KMS-11 (cell line): ENCODE results near the gene ZFP64.

Source experiments
- H2AFZ ChIP-seq: fragments of 200-600 bp; sonication (generic); 2 replicates; pipeline ENCODE4 v1.6.1; 2016; ENCODE audit warnings: antibody characterized with exemption, mixed run types, low read depth
- H3K27ac ChIP-seq: fragments of 200-600 bp; sonication (generic); 2 replicates; pipeline ENCODE4 v1.6.1; 2016; ENCODE audit warnings: mild to moderate bottlenecking, mixed run types
- H3K27me3 ChIP-seq: fragments of 200-600 bp; sonication (generic); 2 replicates; pipeline ENCODE4 v1.6.1; 2017; ENCODE audit warnings: mild to moderate bottlenecking, low read depth, mixed run types, moderate library complexity; ENCODE audit not compliant: insufficient read depth
- H3K36me3 ChIP-seq: fragments of 200-600 bp; sonication (generic); 2 replicates; pipeline ENCODE4 v1.6.1; 2017; ENCODE audit warnings: mild to moderate bottlenecking, mixed run types; ENCODE audit not compliant: insufficient read depth
- H3K4me1 ChIP-seq: fragments of 200-600 bp; sonication (generic); 2 replicates; pipeline ENCODE4 v1.6.1; 2016; ENCODE audit warnings: mild to moderate bottlenecking, low read depth, mixed run types; ENCODE audit not compliant: poor library complexity, severe bottlenecking
- H3K4me2 ChIP-seq: fragments of 200-600 bp; sonication (generic); 2 replicates; pipeline ENCODE4 v1.7.0; 2016; ENCODE audit warnings: mild to moderate bottlenecking, mixed run types
- H3K4me3 ChIP-seq: fragments of 200-600 bp; sonication (generic); IDR thresholded peaks from 2 replicates; pipeline ENCODE4 v1.6.1; 2017; ENCODE audit warnings: low read depth, low read length, mixed read lengths; ENCODE audit not compliant: insufficient read depth
- H3K79me2 ChIP-seq: fragments of 200-600 bp; sonication (generic); 2 replicates; pipeline ENCODE4 v1.6.1; 2016; ENCODE audit warnings: low read depth, mixed run types; ENCODE audit not compliant: insufficient read depth
- H3K9ac ChIP-seq: fragments of 200-600 bp; sonication (generic); 2 replicates; pipeline ENCODE4 v1.6.1; 2016; ENCODE audit warnings: mild to moderate bottlenecking, mixed run types
- H4K20me1 ChIP-seq: fragments of 200-600 bp; sonication (generic); 2 replicates; pipeline ENCODE4 v1.6.1; 2016; ENCODE audit warnings: mild to moderate bottlenecking, mixed run types; ENCODE audit not compliant: insufficient read depth
- TF ChIP-seq, protein P1 (sequence below): fragments of 200-600 bp; sonication (generic); conservative IDR thresholded peaks from 2 replicates; pipeline ENCODE4 v1.6.1; 2017; ENCODE audit warnings: low read depth, mild to moderate bottlenecking, antibody characterized with exemption, low read length, moderate library complexity, mixed read lengths

The ZFP64 gene

DNA sequence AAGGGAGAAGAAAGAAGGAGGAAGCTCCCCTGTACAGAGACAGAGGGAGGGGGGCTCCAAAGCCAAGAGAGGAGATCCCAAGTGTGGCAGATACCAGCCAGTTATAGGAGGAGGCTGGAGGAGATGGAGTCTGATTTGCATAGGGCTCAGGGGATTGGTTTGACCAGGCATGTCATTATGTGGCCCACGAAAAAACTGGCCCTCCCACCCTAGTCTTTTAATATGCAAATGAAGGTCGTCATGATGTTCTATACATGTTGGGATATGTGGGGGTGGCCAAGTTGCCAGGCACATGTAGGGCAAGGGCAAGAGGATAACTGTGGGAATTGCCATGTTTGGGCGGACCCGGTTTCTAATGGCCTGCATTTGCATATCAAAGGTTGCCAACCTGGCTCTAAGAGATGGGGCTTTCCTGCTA, 17.6 kb upstream of the ZFP64 start:
- no peak overlapping the region for H3K4me2 ChIP-seq
- TF ChIP-seq, protein P1, sequence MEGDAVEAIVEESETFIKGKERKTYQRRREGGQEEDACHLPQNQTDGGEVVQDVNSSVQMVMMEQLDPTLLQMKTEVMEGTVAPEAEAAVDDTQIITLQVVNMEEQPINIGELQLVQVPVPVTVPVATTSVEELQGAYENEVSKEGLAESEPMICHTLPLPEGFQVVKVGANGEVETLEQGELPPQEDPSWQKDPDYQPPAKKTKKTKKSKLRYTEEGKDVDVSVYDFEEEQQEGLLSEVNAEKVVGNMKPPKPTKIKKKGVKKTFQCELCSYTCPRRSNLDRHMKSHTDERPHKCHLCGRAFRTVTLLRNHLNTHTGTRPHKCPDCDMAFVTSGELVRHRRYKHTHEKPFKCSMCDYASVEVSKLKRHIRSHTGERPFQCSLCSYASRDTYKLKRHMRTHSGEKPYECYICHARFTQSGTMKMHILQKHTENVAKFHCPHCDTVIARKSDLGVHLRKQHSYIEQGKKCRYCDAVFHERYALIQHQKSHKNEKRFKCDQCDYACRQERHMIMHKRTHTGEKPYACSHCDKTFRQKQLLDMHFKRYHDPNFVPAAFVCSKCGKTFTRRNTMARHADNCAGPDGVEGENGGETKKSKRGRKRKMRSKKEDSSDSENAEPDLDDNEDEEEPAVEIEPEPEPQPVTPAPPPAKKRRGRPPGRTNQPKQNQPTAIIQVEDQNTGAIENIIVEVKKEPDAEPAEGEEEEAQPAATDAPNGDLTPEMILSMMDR: no peak
- no peaks in the 10 kb centered on the region for H3K79me2 ChIP-seq
- H3K27me3 ChIP-seq: peaks cover 3% of the 10 kb centered on the region; the same call in 1 of the 2 replicates
- no peak overlapping the region for H3K9ac ChIP-seq
- no peak overlapping the region for H3K4me3 ChIP-seq
- H3K27ac ChIP-seq: no peak overlapping the region
- H3K4me1 ChIP-seq: peaks cover 5% of the 10 kb centered on the region
- H4K20me1 ChIP-seq: no peaks in the 10 kb centered on the region
- H2AFZ ChIP-seq: no peak overlapping the region
- no peaks in the 10 kb centered on the region for H3K36me3 ChIP-seq

DNA sequence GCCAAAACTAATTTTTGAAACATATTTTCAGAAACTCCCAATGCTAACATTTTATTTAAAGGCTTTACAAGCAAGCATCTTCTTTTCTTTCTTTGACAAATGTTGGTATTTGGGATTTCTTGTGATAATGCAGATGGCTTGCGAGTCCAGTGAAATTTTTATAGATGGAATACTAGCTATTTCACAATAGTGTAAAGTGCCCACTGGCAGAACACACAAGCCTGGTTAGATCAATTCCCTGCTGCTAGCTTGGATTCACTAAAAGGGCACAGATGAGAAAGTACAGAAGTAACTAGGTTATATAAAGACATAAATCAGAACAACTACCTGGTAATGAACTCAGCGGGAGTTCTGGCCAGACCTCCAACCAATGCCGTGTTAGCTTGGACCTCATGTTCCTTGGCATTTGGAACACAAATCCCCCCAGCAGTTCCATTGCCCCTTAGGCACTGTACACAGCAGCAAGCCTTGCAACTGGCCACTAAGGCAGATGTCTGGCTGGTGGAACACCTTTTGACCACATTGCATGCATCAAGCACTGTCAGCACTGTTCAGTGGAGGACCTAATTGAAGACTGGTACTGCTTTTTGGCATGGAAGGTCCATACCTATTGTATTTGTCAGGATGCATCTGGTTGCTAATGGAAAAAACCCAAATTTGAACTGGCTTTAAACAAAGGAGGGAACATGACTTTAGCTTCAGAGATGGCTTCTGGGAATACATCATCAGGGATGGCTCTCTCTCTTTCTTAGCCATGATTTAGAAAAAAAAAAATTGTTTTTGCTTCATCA, 15.6 kb upstream of the ZFP64 start:
- no peak overlapping the region for H2AFZ ChIP-seq
- no peak overlapping the region for H3K4me2 ChIP-seq
- no peak overlapping the region for H3K9ac ChIP-seq
- no peak overlapping the region for H3K4me3 ChIP-seq
- no peaks in the 10 kb centered on the region for H3K79me2 ChIP-seq
- H3K36me3 ChIP-seq: no peaks in the 10 kb centered on the region
- no peaks in the 10 kb centered on the region for H4K20me1 ChIP-seq
- TF ChIP-seq, protein P1: no peak
- no peak overlapping the region for H3K27ac ChIP-seq
- peaks cover 3% of the 10 kb centered on the region; the same call in 1 of the 2 replicates for H3K27me3 ChIP-seq
- H3K4me1 ChIP-seq: peaks cover 9% of the 10 kb centered on the region

DNA sequence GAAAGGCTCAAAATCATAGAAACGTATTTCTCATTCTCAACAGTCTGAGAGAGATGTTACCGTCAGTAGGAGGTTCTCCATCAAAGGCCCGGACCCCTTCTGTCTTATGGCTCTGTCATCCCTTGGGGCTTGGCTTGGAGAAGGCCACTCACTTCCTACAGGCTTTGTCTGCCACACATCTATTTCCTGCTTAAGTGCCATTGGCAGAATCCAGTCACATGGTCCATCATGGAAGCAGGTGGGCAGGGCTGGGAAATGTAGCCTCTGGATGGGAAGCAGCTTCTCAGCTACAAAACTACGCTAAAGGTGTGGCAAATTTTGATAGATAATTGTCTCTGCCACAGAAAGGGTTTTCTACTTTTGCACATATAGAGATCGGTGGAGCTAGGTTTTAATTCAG, 12.6 kb upstream of the ZFP64 start:
- H3K27me3 ChIP-seq: no peaks in the 10 kb centered on the region
- no peaks in the 10 kb centered on the region for H3K36me3 ChIP-seq
- no peaks in the 10 kb centered on the region for H4K20me1 ChIP-seq
- no peak overlapping the region for H3K4me2 ChIP-seq
- TF ChIP-seq, protein P1: no peak
- H3K9ac ChIP-seq: no peak overlapping the region
- no peak overlapping the region for H2AFZ ChIP-seq
- peaks cover 4% of the 10 kb centered on the region for H3K4me1 ChIP-seq
- no peak overlapping the region for H3K4me3 ChIP-seq
- no peak overlapping the region for H3K27ac ChIP-seq
- no peaks in the 10 kb centered on the region for H3K79me2 ChIP-seq

DNA sequence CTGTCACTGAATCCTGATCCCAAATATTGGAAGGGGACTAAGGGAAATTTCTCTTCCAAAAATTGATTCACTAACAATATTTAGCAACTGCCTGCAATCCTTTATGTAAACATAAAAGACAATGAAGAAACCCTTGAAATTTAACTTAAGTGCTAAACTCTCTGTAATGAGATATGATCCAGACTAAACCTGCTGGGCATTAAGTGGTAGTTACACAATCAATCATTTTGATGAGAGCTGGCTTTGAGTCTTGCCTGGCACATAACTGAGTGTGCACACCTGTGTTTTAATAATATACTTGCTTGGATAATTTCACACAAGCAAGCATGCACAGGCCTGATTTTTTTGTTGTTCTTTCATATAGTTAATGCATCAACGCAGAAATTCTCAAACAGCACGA, 9.8 kb upstream of the ZFP64 start:
- H4K20me1 ChIP-seq: no peaks in the 10 kb centered on the region
- no peak overlapping the region for H3K4me2 ChIP-seq
- TF ChIP-seq, protein P1: no peak
- no peaks in the 10 kb centered on the region for H3K79me2 ChIP-seq
- H3K4me1 ChIP-seq: peaks cover 4% of the 10 kb centered on the region
- no peaks in the 10 kb centered on the region for H3K36me3 ChIP-seq
- H3K4me3 ChIP-seq: no peak overlapping the region
- no peak overlapping the region for H3K27ac ChIP-seq
- H3K27me3 ChIP-seq: no peaks in the 10 kb centered on the region
- no peak overlapping the region for H2AFZ ChIP-seq
- no peak overlapping the region for H3K9ac ChIP-seq
